ENCODE measurements around the gene FPR3. TPM values are rescaled to one million over a fixed set of nuclear protein-coding genes. Genes with fewer than 3 reads are reported as not detected.

The FPR3 gene
- total and polyA plus RNA-seq, 7 donors = 1.6 to 25.9 (median 4.6) TPM

DNA sequence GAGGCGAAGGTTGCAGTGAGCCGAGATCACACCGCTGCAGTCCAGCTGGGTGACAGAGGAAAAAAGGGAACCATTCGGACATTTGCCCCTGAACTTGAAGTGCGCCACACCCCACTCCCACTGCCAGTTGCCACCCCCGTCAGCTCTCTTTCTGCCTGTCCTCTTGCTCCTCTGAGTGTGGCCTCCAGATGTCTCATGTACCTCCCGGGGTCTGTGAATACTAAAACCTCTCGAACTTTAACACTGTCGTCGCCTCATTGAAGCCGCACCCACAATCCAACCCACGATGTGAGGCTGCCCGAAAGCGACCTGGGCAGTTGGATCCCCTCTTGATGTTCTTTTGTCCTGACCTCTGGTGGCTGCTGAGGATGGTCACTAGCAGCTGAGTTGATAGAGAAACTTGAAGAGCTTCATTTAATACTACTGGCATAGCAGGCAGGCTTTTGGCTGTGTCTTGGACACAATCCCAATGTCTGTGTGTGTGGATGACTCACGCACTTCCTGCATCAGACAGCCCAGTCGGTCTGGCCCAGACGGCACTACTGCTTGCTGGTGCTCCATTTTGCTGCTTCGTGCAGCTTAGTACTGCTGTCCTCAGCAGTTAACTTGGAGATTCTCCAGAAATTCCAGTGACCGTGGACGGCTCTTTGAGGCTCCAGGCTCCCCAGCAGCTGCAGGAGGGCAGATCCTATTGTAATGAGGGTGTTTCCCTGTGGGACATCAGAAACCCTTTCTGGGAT is 4.2 kb downstream of the FPR3 start:
- WGBS, 2 donors = 68 to 80% methylated on average over 20 of the region's 20 CpGs
- intact Hi-C loops (cut with DNase I) = no loop called here
- Histone ChIP-seq H3K4me3 (no peak overlapping the region), H3K27me3 (no peaks in the 10 kb centered on the region), H3K4me1 (peaks cover 0 to 20% (median 9%) of the 10 kb centered on the region in 4 donors), H3K9me3 (no peaks in the 10 kb centered on the region), H3K36me3 (no peaks in the 10 kb centered on the region), H3K27ac (peak overlapping the region; percentile 55 to 66 (median 60))
- peak; percentile 90 for DNase-seq
- peak in 3 of 4 donors; percentile 33 to 38 (median 37) for TF ChIP-seq POLR2AphosphoS5 (IDR thresholded peaks at IDR 0.05)
- TF ChIP-seq EP300 (IDR thresholded peaks at IDR 0.05) = no peak
- TF ChIP-seq, protein P1, sequence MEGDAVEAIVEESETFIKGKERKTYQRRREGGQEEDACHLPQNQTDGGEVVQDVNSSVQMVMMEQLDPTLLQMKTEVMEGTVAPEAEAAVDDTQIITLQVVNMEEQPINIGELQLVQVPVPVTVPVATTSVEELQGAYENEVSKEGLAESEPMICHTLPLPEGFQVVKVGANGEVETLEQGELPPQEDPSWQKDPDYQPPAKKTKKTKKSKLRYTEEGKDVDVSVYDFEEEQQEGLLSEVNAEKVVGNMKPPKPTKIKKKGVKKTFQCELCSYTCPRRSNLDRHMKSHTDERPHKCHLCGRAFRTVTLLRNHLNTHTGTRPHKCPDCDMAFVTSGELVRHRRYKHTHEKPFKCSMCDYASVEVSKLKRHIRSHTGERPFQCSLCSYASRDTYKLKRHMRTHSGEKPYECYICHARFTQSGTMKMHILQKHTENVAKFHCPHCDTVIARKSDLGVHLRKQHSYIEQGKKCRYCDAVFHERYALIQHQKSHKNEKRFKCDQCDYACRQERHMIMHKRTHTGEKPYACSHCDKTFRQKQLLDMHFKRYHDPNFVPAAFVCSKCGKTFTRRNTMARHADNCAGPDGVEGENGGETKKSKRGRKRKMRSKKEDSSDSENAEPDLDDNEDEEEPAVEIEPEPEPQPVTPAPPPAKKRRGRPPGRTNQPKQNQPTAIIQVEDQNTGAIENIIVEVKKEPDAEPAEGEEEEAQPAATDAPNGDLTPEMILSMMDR (IDR thresholded peaks at IDR 0.05) = no peak

DNA sequence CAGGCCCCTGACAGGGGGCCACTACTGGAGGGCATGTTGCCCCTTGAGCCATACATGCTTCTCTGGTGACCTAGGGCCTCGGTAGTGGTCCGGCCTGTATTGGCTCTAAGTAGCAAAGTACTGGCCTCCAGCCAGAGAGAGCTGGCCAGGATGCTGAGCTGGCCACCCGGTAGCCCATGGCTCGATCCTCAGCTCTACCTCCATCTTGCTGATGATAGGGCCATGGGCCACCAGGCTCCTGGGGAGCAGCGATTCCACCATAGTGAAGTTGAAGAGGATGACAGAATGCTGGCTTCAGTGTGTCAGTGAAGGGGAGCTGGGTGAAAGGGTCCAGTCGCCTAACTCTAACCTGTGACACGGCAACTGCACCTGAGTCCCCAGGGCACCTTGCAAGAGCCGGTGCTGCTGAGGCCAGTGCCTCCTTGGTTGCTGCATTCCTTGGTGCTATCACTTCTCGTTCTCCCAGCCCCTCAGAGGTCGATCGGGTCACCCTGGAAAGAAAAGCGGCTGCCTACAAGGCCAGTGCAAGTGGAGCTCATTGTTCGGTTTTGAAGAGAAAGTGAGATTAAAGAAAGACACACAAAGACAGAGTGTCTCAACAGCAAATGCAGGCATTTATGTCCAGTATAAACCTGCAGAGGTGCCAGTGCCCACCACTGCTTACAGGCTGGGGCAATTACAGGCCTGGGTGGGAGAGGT is 5.0 kb downstream of the FPR3 start:
- TF ChIP-seq, protein P1 (IDR thresholded peaks at IDR 0.05) = no peak
- no peak for TF ChIP-seq POLR2A (IDR thresholded peaks at IDR 0.05)
- Histone ChIP-seq H3K27me3 (no peaks in the 10 kb centered on the region), H3K4me3 (no peak overlapping the region), H3K9me3 (no peaks in the 10 kb centered on the region), H3K36me3 (no peaks in the 10 kb centered on the region), H3K27ac (peak overlapping the region; percentile 55 to 66 (median 60)), H3K4me1 (peaks cover 0 to 20% (median 9%) of the 10 kb centered on the region in 4 donors)
- intact Hi-C loops (cut with DNase I) = no loop called here
- 83 to 88% methylated on average over 13 of the region's 13 CpGs for WGBS, 2 donors
- DNase-seq = peak; percentile 68

DNA sequence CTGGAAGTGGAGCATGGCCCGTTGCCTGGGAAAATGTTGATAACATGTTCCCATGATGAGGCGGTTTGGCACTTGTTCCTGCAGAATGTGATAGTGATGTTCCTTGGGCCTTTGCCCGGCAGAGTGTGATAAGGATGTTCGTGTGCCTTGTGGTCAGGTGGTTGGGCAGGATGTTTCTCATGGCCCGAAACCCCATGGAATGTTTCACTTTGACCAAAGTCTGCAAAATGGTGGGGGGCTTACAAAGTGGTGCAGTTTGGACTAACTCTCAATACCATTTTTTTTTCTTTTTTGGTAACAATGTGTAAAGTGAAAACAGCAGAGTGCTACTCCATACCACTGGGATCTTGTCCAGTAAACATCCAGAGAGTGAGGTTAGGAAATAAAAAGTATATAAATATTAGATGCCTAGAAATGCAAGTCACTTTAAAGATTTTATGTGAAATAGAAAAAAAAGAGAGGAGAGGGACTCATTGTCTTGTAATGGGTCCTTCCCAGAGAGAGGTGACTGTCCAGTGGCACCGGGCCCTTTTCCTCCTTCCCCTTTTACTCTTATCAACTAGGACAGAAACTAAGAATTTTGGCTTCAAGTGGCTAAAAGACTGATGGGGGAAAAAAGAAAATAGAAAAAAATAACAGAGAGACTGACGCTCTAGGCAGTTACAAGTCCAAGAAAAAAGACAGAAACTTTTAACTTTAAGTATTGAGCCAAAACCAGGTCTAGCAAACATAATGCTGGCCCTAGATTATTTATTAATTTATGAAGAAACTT is 5.7 kb downstream of the FPR3 start:
- peaks cover 0 to 20% (median 9%) of the 10 kb centered on the region in 4 donors for H3K4me1 ChIP-seq
- H3K9me3 ChIP-seq = no peaks in the 10 kb centered on the region
- intact Hi-C loops (cut with DNase I) = no loop called here
- H3K27me3 ChIP-seq = no peaks in the 10 kb centered on the region
- H3K36me3 ChIP-seq = no peaks in the 10 kb centered on the region
- TF ChIP-seq EP300 (IDR thresholded peaks at IDR 0.05) (no peak), POLR2A (IDR thresholded peaks at IDR 0.05) (no peak), POLR2AphosphoS5 (IDR thresholded peaks at IDR 0.05) (no peak)
- TF ChIP-seq, protein P1 (IDR thresholded peaks at IDR 0.05) = no peak
- peak overlapping the region in 3 of 4 donors; percentile 55 to 66 (median 58) for H3K27ac ChIP-seq
- WGBS, 2 donors = 79% methylated on average over 7 of the region's 7 CpGs
- no peak overlapping the region for H3K4me3 ChIP-seq
- peak; percentile 68 for DNase-seq

DNA sequence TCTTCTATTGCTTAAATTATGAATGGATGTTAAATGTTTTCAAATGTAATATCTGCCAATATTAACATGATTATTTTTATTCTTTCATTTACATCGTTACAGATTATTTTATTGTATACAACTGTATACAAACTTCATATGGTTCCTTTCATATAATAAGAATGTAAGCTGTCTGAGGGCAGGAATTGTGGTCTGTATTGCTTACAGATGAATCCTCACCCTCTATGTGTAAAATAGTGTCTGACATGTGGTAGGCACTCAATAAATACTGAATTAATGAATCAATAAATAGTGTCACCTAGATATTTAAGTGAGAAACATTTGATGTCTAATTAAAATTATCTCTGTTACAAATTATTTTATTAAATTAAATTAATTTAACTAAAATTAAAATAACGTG is 7.8 kb downstream of the FPR3 start:
- no peak for DNase-seq
- Histone ChIP-seq H3K36me3 (no peaks in the 10 kb centered on the region), H3K27ac (no peak overlapping the region), H3K4me1 (peaks cover 0 to 20% (median 9%) of the 10 kb centered on the region in 4 donors), H3K4me3 (no peak overlapping the region), H3K27me3 (no peaks in the 10 kb centered on the region), H3K9me3 (no peaks in the 10 kb centered on the region)
- WGBS, 2 donors = 73 to 75% methylated on average over 2 of the region's 2 CpGs
- TF ChIP-seq, protein P1 (IDR thresholded peaks at IDR 0.05) = no peak
- no peak for TF ChIP-seq POLR2AphosphoS5 (IDR thresholded peaks at IDR 0.05)
- no peak for TF ChIP-seq EP300 (IDR thresholded peaks at IDR 0.05)
- no peak for TF ChIP-seq POLR2A (IDR thresholded peaks at IDR 0.05)
- intact Hi-C loops (cut with DNase I) = no loop called here

Measured in sigmoid colon (tissue), 7 donors.